HG02938 (cell line): ENCODE measurements around the gene RTN4.
"Not testable (repeated sequence)": the region's sequence is repeated elsewhere in the genome, so short reads cannot be mapped to it uniquely, and the experiment has no call there.

ENCODE experiments used
- ATAC-seq: cut with Tn5 transposase; IDR thresholded peaks from one replicate; pipeline ENCODE4 v1.9.1; 2021; ENCODE audit warnings: mild to moderate bottlenecking, moderate library complexity; ENCODE audit not compliant: unreplicated experiment

Gene RTN4, protein sequence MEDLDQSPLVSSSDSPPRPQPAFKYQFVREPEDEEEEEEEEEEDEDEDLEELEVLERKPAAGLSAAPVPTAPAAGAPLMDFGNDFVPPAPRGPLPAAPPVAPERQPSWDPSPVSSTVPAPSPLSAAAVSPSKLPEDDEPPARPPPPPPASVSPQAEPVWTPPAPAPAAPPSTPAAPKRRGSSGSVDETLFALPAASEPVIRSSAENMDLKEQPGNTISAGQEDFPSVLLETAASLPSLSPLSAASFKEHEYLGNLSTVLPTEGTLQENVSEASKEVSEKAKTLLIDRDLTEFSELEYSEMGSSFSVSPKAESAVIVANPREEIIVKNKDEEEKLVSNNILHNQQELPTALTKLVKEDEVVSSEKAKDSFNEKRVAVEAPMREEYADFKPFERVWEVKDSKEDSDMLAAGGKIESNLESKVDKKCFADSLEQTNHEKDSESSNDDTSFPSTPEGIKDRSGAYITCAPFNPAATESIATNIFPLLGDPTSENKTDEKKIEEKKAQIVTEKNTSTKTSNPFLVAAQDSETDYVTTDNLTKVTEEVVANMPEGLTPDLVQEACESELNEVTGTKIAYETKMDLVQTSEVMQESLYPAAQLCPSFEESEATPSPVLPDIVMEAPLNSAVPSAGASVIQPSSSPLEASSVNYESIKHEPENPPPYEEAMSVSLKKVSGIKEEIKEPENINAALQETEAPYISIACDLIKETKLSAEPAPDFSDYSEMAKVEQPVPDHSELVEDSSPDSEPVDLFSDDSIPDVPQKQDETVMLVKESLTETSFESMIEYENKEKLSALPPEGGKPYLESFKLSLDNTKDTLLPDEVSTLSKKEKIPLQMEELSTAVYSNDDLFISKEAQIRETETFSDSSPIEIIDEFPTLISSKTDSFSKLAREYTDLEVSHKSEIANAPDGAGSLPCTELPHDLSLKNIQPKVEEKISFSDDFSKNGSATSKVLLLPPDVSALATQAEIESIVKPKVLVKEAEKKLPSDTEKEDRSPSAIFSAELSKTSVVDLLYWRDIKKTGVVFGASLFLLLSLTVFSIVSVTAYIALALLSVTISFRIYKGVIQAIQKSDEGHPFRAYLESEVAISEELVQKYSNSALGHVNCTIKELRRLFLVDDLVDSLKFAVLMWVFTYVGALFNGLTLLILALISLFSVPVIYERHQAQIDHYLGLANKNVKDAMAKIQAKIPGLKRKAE

GRCh38 chr2:55050100-55050994, at the start of gene RTN4:
Gene RTN4 (minus strand): TSS chr2:55050451. CDS start chr2:55050300, 151 bp downstream.
- ATAC-seq = peak; percentile 78

GRCh38 chr2:55099493-55099877, 49.2 kb upstream of the RTN4 start:
- ATAC-seq = no peak

DNA sequence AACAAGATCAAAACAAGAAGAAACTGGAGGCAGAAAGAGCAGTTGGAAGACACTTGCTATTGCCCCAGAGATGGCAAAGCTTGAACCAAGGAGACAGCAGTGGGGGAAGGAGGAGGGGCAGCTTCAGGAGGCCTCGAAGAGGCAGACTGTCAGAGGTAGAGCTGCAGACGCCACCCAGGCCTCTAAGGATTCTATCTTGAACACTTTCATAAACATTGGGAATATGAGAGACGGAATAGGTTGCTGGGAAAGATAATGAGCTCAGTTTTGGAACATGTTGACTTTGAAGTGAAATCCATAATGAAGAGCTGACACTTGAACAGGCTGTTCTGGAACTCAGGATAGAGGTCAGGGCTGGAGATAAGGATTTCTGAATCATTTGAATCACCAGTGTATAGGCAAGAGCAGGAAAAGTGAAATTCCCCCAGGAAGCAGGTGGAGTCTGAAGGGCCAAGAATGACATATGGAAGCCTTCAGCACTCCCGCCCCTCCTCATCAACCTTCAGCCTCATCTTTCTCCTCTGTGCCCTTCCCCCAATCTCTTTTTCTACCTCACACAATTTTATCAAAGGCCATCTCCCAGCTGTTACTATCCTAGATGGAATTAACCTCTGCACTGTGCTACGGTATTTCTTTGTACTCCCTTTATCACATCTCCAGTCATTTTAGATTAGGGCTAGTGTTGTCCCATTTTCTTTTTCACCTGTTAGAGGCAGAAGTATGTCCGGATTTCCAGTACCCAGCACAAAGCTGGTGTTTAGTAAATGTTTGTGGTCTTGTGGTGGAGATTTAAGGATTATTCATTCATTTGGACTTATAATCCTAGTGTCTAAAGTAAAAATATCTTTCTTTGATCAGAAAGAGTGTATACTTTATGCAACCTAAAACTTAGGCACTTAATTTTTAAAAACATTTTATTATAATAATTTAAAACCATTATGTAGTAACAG, 47.5 kb upstream of the RTN4 start:
- no peak for ATAC-seq

DNA sequence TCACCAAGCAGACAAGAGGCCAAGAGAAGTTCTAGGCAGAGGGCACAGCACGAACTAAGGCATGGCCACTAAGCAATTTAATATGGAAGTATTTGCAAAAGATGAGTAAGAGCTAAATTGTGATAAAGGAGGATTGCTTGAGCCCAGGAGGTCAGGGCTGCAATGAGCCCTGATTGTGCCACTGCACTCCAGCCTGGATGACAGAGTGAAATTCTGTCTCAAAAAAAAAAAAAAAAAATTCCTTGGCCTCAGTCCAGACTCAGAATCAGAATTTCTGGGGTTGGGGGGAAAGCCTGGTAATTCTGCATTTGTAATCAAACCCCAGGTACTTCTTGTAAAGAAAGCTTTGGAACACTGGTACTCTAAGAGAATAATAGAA, 46.8 kb upstream of the RTN4 start:
- no peak for ATAC-seq

- ATAC-seq = no peak
Observed at GRCh38 chr2:55096586-55096985, 46.3 kb upstream of the RTN4 start.

- no peak for ATAC-seq
Observed at GRCh38 chr2:55093381-55093780, 43.1 kb upstream of the RTN4 start.

DNA sequence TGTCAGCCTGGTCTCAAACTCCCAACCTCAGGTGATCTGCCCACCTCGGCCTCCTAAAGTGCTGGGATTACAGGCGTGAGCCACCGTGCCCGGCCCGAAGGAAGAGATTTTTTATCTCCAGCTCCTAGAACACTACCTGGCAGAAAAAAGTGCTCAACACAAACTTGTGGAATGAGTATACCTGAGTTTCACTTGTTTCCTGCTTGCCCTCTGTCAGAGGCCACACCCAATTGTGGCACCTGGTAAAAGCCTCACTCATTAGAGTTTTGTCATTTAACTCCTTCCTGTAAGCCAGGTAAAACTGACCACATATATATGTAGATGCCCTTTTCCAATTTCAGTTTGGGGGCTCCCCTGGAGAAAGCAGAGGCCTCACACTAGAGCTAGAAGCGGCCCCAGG, 42.2 kb upstream of the RTN4 start:
- no peak for ATAC-seq

DNA sequence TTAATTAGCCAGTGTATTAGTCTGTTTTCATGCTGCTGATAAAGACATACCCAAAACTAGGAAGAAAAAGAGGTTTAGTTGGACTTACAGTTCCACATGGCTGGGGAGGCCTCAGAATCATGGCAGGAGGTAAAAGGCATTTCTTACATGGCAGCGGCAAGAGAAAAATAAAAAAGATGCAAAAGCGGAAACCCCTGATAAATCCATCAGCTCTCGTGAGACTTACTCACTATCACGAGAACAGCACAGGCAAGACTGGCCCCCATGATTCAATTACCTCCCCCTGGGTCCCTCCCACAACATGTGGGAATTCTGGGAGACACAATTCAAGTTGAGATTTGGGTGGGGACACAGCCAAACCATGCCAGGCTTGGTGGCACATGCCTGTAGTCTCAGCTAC, 41.4 kb upstream of the RTN4 start:
- not testable (repeated sequence) for ATAC-seq

- ATAC-seq = no peak
Observed at GRCh38 chr2:55090702-55091101, 40.5 kb upstream of the RTN4 start.

- ATAC-seq = no peak
Observed at GRCh38 chr2:55089726-55090125, 39.5 kb upstream of the RTN4 start.

DNA sequence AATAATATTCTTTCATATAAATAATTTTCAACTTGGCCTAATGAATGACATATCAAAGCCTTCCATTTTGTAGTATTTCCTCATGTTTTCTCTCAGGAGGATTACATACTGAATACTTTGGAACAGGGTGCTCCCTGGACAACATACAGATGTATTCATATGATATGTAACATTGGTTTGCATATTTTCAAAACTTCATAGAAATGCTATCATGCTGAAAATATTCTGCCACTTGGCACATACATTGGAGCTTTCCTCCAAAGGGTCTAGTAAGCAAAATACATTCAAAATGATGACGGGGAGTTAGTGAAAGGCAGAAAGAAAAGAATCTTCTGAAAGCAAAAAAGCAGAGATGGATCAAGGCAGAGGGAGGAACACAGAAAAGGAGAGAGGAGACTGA, 38.1 kb upstream of the RTN4 start:
- no peak for ATAC-seq

DNA sequence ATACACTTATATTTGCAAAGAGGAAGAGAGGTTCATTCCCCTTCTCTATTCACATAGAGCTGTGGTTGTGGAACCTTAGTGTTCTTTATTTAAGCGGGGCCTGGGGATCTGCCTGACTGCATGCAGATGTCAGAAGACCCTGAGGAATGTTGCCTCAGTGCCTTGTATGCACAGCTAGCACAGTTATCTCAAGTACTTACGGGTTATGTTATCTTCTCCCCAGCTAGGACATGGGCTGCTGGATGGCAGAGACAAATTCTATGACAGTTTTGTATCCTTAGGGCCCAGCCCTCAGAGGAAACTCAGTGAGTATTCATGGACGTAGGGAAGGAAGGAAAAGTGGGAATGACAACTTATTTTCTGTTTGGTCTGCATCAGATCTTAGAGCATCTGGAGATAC, 37.7 kb upstream of the RTN4 start:
- ATAC-seq = no peak

DNA sequence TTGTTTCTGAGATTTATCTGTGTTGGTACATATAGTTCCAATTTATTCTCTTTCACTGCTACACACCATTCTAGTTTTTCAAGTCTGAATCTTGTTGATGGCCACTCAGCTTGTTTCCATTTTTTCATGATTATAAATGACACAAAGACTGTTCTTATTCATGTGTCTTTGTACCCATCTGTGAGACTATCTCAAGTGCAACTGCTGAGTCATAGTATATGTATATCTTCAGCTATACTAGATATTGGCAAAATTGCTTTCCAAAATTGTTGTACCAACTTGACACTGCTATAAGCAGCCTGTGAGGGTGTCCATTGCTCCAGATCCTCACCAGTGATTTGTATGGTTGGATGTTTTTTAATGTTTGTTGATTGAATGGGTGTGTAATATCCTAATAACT, 37.2 kb upstream of the RTN4 start:
- no peak for ATAC-seq

GRCh38 chr2:55085113-55086040, 35.1 kb upstream of the RTN4 start:
- ATAC-seq = no peak

DNA sequence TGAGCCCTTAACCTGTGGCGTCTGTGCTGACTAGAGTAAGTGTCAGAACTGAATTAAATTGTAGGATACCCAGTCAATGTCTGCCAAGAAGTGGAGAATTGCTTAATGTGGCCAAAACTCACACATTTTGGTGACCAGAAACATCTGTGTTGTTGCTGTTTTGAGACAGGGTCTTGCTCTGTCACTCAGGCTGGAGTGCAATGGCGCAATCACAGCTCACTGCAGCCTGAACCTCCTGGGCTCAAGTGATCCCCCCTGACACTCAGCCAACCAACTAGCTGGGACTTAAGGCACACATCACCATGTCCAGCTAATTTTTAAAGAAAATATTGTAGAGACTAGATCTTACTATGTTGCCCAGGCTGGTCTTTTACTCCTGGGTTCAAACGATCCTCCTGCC, 34.4 kb upstream of the RTN4 start:
- ATAC-seq = no peak

DNA sequence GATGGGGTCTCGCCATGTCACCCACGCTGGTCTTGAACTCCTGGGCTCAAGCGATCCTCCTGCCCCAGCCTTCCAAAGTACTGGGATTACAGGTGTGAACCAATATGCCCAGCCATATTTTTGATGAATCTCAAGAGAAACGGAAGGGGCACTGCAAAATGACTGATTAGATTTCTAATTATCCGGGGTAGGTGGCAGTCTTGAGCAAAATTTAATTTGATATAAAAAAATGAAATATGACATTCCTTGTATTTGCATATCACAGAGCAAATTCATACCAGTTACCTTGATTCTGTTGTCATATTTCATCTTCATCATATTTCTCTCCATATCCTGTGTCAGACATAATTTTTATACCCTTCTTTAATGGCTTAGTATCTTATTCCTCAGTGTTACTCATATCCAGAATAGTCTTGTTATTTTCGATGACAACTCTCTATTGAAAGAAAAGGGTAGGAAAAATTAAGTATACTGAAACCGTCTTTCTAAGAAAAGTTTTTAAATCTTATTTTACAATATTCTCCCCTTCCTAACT, 30.0 kb upstream of the RTN4 start:
- ATAC-seq = no peak

DNA sequence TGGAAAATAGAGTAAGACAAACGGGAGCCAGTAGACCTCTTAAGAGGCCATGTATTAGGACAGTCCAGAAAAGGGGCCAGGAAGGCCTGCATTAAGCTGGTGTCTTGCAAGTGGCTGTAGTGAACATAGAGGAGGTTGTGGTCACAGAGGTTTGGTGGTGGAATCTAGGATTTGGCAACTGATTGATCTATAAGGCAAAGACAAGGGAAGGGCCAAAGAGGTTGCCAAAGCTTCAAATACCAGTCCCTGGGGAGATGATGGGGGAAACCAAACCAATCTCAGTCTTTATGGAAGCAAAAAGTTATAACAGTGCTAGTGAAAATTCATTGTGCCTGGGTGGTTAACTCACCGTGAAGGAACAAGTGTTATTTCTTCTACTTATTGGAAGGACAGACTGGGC, 28.7 kb upstream of the RTN4 start:
- no peak for ATAC-seq

- ATAC-seq = no peak
Observed at GRCh38 chr2:55076721-55077120, 26.5 kb upstream of the RTN4 start.
